HG02981 (cell line): ENCODE measurements around the gene DLGAP4.

Experiments used
- ATAC-seq: cut with Tn5 transposase; IDR thresholded peaks from one replicate; pipeline ENCODE4 v1.9.1; 2021; ENCODE audit warnings: mild to moderate bottlenecking, moderate library complexity; ENCODE audit not compliant: unreplicated experiment

DLGAP4 gene

DNA sequence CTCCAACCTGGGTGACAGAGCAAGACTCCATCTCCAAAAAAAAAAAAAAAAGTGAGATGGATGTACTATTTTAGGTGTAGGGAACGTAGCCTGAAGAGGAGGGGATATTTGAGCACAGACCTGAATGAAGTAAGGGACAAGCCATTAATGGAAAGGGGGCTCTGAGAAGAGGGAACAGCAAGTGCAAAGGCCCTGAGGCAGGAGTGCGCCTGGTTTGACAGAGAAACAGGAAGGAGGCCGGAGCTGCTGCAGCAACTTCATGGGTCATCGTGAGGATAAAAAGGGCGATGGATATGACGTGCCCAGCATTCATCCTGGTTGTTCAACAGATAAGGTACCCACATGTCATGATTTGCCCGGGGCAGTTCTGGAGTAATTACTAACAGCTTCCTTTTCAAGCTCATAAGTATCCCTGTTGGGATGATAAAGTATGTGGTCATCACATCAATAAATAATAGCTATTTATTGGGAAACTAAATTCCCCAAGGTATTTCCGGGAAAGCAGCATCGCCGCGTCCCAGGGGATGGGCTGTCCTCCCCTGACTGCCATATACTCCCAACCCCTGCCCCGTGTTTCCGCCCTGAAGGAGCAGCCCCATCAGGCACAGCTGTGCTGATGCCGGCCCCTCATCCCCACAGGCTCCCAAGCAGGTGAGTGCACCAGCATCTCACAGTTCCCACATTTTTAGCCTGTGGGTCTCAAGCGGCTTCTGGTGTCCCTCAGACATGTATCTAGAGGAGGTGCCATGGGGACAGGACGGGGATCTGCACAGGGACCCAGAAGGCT, 43.4 kb downstream of the DLGAP4 start:
- ATAC-seq: no peak

DNA sequence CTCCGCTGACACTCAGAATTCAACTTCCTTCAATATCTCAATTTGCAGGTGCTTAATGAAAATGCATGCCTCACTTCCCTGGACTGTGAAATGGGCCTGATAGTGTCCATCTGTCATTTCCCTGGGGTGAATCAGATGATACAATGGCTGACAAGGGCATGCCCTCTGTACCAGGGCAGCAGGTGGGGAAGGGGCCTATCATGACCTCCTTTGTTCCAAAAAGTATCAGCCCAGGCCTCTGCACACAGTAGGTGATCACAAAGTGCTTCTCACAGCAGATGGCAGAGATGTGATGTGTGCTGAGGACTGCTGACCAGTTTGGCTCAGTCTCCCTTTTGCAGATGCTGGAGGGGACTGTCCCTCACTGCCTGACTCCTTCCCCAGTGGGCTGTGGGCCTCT, 44.3 kb downstream of the DLGAP4 start:
- no peak for ATAC-seq

DNA sequence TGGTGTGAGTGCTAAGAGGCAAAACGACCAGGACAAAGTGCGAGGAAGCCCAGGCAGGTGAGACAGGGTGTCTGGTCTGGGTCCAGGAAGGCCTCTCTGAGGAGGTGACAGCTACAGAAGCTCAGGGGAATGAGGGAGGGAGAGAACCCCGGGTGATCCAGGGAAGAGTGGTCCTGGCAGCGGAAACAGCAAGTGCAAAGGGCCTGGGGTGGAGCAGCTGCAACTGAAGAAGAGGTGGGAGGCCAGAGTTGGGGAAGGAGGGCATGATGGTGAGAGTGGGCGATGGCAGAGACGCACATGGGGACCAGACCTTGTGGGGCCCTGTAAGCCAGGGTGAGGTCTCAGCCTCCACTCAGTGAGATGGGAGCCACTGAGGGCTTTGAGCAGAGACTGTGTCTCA, 45.8 kb downstream of the DLGAP4 start:
- no peak for ATAC-seq

GRCh38 chr20:36352843-36353553, 46.9 kb downstream of the DLGAP4 start:
- ATAC-seq: no peak

- no peak for ATAC-seq
These were observed 47.6 kb downstream of the DLGAP4 start for GRCh38 chr20:36353740-36354139.

DNA sequence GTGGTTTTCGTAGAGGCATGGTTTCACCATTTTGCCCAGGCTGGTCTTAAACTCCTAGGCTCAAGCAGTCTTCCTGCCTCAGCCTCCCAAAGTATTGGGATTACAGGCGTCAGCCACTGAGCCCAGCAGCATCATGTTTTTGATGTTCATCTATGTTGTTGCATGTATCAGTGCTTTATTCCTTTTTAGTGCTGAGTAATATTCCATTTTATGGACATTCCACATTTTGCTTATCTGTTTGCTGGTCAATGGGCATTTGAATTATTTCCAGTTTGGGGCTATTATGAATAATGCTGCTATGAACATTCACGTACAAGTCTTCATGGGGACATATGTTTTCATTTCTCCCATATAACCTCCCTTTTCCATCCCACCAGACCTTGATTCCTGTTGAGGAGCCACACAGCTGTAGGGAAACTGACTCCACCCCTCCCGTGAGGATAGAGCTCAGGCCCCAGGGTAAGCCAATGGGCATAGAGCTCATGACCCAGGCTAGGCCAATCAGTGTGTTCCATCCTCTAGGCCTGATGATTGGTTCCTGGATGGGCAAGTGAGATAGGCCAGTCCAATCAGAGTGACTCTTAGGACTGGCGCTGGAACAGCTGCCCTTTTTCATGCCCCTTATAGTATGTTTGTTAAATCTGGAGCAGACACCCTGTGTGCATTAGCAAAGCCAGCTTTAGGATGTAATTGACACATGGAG, 49.5 kb downstream of the DLGAP4 start:
- no peak for ATAC-seq

- ATAC-seq: no peak
These were observed 53.7 kb downstream of the DLGAP4 start for GRCh38 chr20:36359668-36360406.

DNA sequence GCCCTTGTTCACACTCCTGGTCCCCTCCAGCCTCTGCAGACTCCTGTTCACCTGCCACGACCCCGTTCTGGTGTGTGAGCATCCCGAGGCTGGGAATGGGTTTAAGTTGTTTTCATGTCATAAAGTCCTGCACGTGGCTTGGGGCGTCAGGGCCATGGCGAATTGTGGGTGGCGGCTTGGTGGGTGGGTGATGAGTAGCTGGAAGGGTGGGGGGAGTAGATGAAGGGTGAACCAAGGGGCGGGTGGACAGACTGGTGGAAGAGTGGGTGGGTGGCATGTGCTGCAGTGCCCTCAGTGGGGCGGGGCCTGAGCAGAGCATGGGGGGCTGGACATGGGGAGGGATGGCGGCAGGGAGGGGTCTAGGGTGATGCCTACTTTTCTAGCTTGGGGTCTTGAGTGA, 54.3 kb downstream of the DLGAP4 start:
- no peak for ATAC-seq

DNA sequence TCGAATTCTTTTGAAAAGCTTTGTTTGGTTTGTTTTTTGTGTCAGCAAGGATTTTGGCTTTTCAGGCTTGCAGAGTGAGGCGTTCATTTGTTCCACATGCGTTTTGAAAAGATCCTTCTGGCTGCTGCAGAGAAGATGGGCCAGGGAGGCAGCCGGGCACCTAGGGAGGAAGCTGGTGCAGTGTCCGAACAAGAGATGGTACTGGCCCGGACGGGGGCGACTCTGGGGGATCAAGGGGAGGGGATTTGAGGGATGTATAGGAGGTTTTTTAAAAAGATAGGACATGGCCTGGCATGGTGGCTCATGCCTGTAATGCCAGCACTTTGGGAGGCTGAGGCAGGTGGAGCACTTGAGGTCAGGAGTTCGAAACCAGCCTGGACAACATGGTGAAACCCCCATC, 55.3 kb downstream of the DLGAP4 start:
- ATAC-seq: no peak

- no peak for ATAC-seq
These were observed 56.1 kb downstream of the DLGAP4 start for GRCh38 chr20:36362261-36362660.

DNA sequence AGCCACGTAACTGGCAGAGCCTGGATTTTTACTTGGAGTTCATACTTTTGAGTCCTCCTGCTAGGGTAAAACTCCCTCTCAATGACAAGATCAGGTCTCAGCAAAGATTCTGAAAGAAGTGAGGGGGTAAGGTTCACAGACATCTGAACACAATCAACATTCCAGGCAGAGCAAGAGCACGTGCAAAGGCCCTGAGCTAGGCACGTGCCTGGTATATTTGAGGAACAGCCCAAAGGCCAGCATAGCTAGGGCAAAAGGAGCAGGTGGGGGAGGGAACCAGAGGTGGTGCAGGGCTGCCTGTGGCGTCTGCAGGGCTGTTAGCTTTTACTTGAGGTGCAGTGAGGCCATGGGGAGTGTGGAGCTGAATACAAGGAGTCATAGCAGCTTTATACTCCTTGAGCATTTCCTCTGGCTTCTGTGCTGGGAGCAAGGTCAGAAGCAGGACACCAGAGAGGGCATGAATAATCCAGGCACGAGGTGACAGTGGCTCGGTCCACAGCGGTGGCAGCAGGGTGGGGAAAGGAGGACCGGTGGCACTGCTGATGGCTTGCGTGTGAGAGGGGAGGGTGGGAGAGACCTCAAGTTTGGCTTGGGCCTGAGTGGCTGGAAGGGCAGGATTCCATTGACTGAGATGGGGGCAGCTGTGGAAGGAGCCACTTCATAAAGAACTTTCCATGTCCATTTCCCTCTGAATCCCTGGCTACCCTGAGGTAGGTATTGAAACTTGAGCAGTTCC, 57.0 kb downstream of the DLGAP4 start:
- ATAC-seq: no peak

GRCh38 chr20:36364506-36364905, 58.4 kb downstream of the DLGAP4 start:
- ATAC-seq: no peak

DNA sequence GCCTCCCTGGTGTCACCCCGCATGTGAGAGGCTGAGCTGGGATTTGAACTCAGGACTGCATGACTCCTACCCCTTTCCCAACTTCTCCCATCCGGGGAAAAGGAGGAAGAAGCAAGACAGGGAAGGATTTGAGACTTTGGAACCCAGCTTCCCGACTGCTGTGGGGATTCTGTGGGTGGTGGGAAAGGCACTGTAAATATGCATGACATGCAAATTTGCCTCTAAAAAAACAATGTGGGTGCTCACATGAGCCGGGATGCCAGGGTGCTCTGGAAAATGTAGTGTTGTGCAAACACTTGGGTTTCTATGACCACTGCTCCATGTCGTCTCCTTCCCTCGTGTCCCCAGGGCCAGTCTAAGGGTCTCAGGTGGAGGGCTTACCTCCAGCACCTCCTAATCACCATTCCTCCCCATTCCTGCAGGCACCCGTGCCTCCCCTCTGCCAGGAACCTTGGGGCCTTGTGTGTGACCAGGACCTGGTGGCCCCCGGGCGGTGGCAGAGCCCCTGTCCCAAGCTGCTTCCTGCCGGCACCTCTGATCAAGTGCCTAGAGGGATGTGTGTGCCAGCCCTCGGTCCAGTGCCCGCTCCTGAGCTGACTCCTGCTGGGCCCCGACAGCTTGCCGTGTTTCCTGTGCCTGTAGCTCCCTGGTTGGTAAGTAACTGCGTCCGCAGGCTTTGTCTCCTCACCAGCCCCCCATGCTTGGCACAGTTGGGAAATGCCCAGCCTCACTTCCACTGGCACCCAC, 60.7 kb downstream of the DLGAP4 start:
- ATAC-seq: no peak

DNA sequence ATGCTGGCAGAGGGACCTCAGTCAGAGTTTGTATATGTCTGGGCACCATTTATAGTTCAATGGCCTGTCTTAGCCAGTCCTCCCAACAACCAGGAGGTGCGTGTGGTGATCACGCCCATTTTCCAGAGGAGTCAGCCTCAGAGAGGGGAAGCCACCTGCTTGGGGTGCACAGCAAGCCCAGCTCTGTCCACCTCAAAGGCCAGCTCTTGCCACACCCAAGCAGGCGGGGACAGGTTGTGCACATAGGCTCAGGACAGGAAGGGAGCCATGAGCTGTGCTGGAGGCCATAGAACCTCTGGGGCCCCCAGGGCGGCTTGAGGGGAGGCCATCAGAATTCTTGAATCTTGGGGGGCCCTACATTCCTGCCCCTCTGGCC, 61.2 kb downstream of the DLGAP4 start:
- ATAC-seq: no peak

GRCh38 chr20:36367907-36368799, 62.0 kb downstream of the DLGAP4 start:
- no peak for ATAC-seq

GRCh38 chr20:36368869-36369268, 62.7 kb downstream of the DLGAP4 start:
- no peak for ATAC-seq

GRCh38 chr20:36369739-36370138, 63.6 kb downstream of the DLGAP4 start:
- no peak for ATAC-seq

GRCh38 chr20:36370991-36371790, 65.1 kb downstream of the DLGAP4 start:
- ATAC-seq: no peak
